Activated CD4-positive, alpha-beta T cell treated with anti-CD3 and anti-CD28 coated beads for 48 hours (primary cell): ENCODE measurements around the gene CERK.

ENCODE experiments used
- DNase-seq: peaks from one replicate; pipeline ENCODE4 v3.0.0-alpha.2; 2020

Gene CERK

GRCh38 chr22:46697811-46698515 is 40.1 kb downstream of the CERK start:
- DNase-seq, result no peak

DNA sequence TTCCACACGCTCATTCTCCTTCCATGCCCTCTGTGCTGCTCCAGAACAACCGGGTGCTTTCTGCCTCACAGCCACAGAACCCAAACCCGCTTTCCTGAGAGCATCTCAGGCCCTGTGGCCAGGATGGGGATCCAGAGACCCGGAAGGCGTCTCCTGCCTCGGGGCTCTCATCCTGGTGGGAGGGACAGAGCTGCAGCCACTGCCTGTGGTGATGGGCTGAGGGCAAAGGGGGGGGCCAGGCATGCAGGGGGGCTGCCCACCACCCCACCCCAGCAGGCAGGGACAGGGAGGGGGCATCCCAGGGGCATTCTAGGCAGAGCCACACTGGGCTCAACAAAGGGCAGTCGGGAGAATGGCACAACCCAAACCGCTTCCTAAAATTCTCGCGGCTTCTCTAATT is 41.4 kb downstream of the CERK start:
- no peak for DNase-seq

DNA sequence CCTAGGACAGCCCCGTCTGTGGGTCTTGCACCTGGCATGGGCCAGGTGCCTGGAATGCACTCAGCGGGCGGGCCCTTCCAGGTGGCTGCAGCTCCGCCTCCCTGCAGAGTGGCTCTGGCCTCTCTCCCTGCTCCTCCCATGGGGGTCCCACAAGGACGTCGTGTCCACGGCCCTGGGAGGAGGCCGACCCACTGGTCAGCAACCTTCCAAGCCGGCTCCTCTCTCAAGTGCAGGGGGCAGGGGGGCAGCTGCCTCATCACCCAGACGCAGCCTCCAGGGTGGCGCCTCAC is 41.9 kb downstream of the CERK start:
- no peak for DNase-seq

GRCh38 chr22:46695346-46696228 is 42.5 kb downstream of the CERK start:
- no peak for DNase-seq

DNA sequence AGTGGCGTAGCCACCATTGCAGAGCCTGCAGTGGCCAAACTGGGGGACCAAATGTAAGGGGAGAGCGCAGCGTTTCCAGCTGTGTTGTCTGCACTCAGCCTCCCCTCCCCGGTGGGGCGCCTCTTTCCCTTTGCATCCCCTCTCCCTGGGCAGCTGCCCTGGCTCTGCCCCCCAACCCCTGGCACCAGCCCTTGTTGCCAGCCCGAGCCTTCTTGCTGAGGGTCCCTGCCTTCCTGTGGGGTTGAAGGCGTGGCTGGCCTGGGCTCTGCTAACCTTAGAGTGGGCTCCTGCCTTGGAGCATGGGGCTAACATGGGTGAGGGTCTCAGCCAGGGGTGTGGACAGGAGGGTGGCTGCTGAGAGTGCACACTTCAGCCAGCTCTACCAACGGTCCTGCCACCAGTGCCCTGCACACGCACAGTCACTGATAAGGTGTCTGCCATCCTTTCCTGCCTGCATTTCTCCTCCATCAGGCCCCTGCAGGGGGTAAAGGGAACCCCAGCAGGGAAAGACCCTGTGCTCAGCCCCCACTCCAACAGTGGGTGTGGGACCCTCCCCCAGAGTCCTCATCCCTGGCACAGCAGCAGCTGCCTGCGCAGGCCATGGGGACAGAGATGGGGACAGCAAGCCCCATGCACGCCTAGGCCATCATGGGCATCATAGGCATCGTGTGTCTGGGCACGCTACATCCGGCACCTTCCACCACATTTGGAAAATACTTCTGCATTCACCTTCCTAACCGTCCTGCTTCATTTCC is 43.5 kb downstream of the CERK start:
- DNase-seq, result no peak

DNA sequence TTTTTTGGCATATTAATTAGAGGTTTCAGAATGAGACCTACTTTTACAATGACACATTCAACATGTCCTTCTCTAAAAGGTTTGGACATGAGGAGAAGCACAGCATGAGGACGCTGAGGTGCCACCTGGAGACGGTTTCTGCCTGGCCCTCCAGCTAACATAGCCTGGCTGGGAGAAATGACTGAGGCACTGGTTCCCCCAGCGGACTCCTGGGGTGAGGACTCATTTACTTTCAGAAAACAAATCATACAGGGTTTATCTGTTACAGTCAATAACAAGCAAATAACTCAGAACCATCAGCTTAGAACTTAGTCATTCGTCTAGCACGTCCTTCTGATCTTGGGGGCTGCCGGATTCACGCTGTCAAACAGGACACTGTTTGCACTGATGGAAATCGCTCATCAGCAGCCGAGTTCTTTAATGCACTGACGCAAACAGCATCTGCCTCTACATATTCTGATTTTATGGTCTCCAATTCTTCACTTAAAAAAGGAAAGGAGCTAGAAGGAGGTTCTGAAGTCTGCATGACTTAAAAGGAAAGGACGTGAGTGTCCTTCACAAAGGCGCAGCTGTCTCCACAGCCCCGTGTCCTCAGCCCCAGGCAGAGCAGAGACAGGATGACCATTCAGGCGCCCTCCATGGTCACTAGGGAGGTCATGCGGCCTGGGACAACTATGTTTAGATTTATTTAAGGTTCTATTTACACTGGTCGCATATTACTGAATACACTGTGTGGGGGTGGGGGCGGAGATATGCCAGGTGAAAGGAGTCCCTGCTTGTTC is 44.2 kb downstream of the CERK start:
- no peak for DNase-seq

- DNase-seq, result no peak
Measured at GRCh38 chr22:46691571-46691970, 46.5 kb downstream of the CERK start.

DNA sequence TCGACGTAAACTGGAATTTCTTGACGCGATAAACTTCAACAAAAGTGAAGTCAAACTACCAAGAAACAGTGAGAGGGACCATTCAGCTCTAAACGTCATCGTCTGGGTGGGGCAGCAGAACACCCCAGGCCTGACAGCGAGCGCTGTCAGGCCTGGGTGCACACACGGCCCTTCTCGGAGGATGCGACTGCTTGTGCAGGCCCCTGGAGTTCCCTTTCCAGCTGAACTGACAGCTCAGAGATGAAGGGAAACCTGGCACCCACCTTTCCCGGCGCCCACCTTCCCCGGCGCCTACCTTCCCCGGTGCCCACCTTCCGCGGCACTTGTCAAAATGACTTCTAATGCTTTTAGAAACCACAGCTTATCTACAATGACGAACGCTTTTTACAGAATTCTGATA is 47.9 kb downstream of the CERK start:
- DNase-seq, result no peak

DNA sequence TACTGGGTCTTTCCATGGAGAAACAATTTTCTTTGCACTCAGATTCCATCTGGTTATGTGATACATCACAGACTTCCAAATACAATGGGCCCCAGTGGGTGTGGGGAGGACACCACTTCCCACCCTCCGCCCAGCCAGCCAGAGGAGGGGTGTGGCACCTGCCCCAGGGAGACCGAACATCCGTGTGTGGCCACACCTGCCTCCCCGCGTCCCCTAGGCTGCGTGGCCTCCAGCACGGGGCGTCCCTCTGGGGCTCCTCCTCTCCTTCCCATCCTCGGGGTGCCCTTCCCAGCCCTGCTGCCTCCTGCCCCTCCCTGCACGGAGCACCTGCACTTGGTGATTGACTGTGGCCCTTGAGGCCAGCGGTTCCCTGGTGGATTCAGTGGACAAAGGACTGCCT is 49.1 kb downstream of the CERK start:
- no peak for DNase-seq

DNA sequence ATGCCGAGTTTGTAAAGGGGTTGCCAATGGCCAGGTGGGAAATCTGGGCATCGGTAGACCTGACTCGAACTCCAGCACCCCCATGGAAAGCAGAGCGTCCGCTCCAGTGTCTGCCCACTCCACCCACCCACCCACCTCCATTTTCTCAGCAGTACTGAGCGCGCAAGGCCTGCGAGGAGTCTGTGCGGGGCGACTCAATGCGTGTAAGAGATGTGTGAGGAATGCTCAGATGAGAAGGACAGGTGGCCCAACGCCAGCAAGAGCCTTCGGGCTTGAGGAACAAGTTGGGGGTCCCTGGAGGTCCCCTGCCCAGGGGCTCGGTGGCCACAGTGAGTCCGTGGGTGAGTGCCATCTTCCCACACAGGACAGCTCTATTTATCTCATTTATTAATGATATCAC is 50.6 kb downstream of the CERK start:
- no peak for DNase-seq

DNA sequence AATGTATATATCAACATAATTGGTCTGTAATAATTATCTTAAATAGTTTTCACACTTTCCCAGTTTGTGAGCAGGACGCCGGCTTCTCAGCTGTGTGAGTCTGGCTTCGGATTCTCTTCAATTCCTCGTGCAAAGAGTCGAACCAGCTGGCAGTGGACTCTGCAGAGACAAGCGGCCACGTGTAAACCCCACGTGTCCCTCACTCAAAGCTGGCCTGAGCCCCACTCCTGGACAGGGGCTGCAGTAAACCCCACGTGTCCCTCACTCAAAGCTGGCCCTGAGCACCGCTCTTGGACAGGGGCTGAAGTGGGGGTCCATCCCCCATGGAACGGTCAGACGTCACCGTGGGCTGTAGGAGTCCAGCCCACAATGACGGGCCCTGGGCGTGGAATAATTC is 51.0 kb downstream of the CERK start:
- DNase-seq, result no peak

GRCh38 chr22:46686221-46687047 is 51.6 kb downstream of the CERK start:
- no peak for DNase-seq

DNA sequence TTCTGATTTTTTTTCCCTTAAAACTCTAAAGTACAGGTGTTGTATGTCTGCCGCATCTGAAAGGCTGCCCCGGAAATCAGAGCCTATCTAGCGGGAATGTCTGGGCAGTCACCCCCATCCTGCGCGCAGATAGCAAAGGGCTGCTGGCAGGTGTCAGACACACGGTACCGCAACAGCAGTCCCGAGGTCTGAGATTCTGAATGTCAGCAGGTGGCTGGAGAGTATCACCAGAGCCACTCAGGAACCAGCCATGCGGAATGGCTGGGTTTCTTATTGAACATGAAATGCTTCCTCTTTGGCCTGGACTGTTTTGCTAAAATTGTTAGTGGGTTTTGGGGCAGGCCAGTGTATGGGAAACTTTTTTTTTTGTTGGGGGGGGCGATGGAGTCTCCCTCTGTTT is 53.3 kb downstream of the CERK start:
- DNase-seq, result no peak

DNA sequence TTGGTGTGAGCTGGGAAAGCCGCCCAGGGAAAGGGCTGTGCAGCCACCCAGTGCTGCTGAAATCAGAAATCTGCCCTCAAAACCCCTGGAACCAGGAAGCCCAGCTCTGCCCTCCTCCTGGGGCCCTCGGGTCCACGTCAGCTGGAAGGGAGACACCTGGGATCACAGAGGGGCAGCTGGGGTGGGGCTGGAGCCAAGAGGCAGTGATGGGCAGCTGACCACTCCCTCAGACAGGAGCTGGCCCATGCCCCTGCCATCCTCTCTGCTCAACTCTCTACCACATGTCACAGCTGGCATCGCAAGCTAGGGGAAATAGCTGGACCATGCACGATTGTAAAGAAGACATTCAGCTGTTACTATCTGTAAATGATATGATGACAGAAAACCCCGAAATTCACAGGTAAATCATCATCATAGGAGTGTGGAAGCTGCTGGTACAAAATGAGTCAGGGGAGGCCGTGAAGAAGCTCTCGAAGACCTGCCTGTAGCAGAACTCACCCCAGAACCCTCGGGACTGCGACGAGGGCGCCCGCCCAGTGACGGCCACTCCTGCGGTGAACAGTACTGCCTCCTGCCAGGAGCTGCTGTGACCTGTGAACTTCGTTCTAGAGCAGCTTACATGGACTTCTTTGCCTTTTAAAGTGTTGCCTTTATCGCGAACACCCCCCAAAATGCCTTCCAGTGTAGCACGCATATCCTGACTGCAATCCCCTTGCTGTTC is 55.9 kb downstream of the CERK start:
- no peak for DNase-seq

DNA sequence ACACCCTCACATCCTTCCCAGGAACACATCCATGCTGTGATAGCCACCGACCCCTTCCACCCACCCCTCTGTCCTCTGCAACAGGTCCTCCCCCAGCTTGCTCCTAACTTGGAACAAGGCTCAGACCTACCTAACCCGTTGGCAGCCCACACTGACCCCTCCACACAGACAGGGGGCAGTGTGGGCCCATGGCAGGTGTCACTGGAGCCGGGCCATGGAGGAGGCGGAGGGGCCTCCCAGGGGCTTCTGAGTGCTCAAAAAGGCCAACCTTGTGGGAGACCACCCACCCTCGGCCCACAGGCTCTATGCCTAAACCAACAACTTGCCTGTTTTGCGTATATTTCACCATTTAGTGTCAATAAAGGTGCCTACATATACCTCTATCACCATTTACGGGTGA is 57.0 kb downstream of the CERK start:
- peak; percentile 28 for DNase-seq

DNA sequence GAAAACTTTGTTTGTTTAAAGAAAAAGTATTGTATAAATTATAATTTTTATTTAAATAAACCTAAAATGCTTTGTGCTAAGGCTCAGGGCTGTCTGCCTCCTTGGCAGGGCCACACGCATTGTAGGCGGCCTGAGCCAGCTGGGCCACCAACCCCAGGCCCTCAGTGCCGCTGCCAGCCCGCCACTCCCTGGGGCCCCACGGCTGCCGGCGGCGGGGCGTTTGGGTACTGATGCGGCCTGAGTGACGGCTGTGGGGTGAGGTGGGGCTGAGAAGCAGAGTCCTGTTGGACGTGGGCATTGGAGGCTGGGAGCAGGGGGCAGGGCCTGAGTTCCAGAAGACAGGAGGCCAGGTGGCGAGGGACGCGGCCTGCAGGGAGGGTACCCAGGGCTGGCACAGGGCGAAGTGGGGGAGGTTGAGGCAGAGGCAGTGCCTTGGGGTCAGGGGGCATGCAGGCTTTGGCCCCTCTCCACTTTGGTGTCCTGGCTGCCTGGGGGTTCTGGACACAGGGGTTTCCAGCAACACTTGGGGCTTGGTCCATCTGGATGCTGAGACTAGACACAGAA is 58.3 kb downstream of the CERK start:
- no peak for DNase-seq

- DNase-seq, result no peak
Measured at GRCh38 chr22:46678785-46679700, 59.0 kb downstream of the CERK start.

- no peak for DNase-seq
Measured at GRCh38 chr22:46678003-46678657, 59.9 kb downstream of the CERK start.

DNA sequence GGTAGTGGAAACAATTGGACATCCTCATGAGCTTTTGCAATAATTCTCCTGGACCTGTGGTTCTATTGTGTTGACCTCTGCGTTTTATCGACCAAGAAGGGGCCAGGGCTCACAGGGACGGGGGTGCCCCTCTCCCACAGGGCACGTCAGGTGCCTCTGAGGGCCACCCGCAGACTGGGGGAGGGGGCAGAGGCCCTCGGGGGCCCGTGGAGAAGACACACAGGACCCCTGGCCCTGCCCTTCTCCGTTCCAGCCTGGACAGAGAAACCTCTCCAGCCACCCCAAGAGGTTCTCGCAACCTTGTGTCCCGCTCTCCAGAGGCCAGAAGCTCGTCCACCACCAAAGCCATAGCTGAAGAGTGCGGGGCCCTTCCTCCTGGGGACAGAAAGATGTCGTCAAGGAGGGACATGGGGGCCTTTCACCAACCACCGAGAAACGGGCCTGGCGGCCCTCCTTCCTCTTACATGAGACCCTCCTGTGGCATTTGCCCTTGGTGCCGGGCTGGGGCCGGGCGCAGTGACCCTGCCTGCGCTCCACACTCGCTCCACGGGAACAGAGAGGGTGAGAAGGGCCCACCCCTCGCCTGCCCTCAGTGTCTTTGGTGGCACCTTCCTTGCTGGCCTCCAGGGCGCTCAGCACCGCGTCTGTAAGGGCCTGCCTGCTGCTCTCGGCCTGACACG is 60.6 kb downstream of the CERK start:
- no peak for DNase-seq
